Neural crest cell (in vitro differentiated cells): ENCODE data around the gene TTC27. TPM values are rescaled to one million over a fixed set of nuclear protein-coding genes. Genes with fewer than 3 reads are reported as not detected.

Experiments
- DNase-seq: peaks from one replicate; pipeline ENCODE4 v3.0.0; 2021; ENCODE audit warnings: low read depth, mixed read lengths, low spot score
- H3K27ac Mint-ChIP-seq: one replicate; pipeline ENCODE4 v1.8.0; 2021; ENCODE audit warnings: mild to moderate bottlenecking, mixed read lengths; ENCODE audit not compliant: unreplicated experiment
- H3K27me3 Mint-ChIP-seq: 2 replicates; pipeline ENCODE4 v1.8.0; 2021; ENCODE audit warnings: low read depth, mild to moderate bottlenecking, mixed read lengths
- H3K36me3 Mint-ChIP-seq: 2 replicates; pipeline ENCODE4 v1.8.0; 2021; ENCODE audit warnings: low read depth, mild to moderate bottlenecking, mixed read lengths
- H3K4me1 Mint-ChIP-seq: 2 replicates; pipeline ENCODE4 v1.8.0; 2021; ENCODE audit warnings: mixed read lengths
- H3K4me3 Mint-ChIP-seq: one replicate; pipeline ENCODE4 v1.8.0; 2021; ENCODE audit warnings: mild to moderate bottlenecking, mixed read lengths
- H3K9me3 Mint-ChIP-seq: 2 replicates; pipeline ENCODE4 v1.8.0; 2021; ENCODE audit warnings: mixed read lengths
- total RNA-seq: library from RNA; stranded (reverse); gene quantifications from 2 replicates; pipeline ENCODE4 v1.2.1, GENCODE V29; 2021
- TF ChIP-seq, protein P1 (sequence below): fragments of 200-600 bp; sonication (generic); conservative IDR thresholded peaks from 2 replicates; pipeline ENCODE4 v1.5.0; 2021; ENCODE audit warnings: antibody characterized with exemption, mild to moderate bottlenecking

Gene TTC27
- total RNA-seq, 1 donor from 2014 or later, result 16.5 TPM

- DNase-seq, result no peak
- Mint-ChIP-seq H3K36me3 (peaks cover 5% of the 10 kb centered on the region), H3K27me3 (no peaks in the 10 kb centered on the region), H3K9me3 (no peaks in the 10 kb centered on the region), H3K4me1 (no peaks in the 10 kb centered on the region), H3K27ac (no peak overlapping the region), H3K4me3 (no peak overlapping the region)
- TF ChIP-seq, protein P1, sequence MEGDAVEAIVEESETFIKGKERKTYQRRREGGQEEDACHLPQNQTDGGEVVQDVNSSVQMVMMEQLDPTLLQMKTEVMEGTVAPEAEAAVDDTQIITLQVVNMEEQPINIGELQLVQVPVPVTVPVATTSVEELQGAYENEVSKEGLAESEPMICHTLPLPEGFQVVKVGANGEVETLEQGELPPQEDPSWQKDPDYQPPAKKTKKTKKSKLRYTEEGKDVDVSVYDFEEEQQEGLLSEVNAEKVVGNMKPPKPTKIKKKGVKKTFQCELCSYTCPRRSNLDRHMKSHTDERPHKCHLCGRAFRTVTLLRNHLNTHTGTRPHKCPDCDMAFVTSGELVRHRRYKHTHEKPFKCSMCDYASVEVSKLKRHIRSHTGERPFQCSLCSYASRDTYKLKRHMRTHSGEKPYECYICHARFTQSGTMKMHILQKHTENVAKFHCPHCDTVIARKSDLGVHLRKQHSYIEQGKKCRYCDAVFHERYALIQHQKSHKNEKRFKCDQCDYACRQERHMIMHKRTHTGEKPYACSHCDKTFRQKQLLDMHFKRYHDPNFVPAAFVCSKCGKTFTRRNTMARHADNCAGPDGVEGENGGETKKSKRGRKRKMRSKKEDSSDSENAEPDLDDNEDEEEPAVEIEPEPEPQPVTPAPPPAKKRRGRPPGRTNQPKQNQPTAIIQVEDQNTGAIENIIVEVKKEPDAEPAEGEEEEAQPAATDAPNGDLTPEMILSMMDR, result no peak
These were observed 40.4 kb downstream of the TTC27 start for GRCh38 chr2:32668254-32668653.

DNA sequence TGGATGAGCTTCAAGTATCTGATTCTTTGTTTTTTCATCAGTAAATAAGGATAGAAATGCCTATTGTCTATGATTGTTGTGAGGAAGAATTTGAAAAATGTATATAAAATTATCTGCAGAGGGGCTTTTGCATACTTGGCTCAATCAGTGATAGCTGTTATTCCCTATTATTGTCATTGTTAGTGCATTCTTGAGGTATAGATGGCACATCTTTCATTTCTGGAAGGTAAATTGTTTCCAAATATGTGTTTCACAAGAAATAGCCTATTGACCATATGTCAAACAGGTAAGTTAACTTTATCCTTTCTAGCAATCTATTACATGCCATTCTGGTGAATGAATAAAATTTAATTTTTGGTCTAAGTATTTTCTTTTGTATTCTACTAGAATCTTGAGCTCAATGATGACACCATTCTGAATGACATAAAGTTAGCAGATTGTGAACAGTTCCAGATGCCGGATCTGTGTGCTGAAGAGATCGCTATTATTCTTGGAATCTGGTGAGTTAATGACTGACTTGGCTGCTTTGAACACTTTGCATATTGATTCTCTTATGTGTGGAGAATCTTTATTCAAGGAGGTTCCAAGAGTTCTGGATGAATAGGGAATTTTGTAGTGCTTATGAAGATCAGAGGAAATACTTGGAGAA lies 44.2 kb downstream of the TTC27 start:
- TF ChIP-seq, protein P1, result no peak
- no peaks in the 10 kb centered on the region for H3K27me3 Mint-ChIP-seq
- no peak overlapping the region for H3K4me3 Mint-ChIP-seq
- no peak for DNase-seq
- H3K9me3 Mint-ChIP-seq, result no peaks in the 10 kb centered on the region
- H3K36me3 Mint-ChIP-seq, result peaks cover 8% of the 10 kb centered on the region
- no peak overlapping the region for H3K27ac Mint-ChIP-seq
- H3K4me1 Mint-ChIP-seq, result no peaks in the 10 kb centered on the region

DNA sequence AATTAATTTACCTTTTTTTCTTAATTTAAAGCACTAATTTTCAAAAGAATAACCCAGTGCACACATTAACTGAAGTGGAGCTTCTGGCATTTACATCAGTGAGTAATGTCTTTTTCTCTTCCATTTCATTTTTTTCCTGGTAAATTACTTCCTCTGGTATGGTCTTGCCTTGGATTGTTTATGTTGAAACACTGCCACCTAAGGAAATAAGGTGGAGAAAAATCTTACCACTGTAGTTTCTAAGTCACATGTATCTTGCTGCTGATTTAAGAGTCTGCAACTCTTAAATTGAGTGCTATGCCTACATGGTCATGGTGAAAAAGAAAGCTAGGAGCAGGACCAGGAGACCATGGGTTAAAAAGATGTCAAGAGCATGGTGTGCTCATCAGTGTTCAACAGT lies 51.0 kb downstream of the TTC27 start:
- Mint-ChIP-seq H3K27me3 (no peaks in the 10 kb centered on the region), H3K27ac (no peak overlapping the region), H3K4me1 (no peaks in the 10 kb centered on the region), H3K4me3 (no peak overlapping the region), H3K36me3 (peaks cover 8% of the 10 kb centered on the region), H3K9me3 (no peaks in the 10 kb centered on the region)
- TF ChIP-seq, protein P1, result no peak
- no peak for DNase-seq

GRCh38 chr2:32680942-32681341 lies 53.1 kb downstream of the TTC27 start:
- TF ChIP-seq, protein P1, result no peak
- Mint-ChIP-seq H3K27me3 (no peaks in the 10 kb centered on the region), H3K36me3 (peaks cover 3% of the 10 kb centered on the region), H3K4me3 (no peak overlapping the region), H3K4me1 (no peaks in the 10 kb centered on the region), H3K9me3 (no peaks in the 10 kb centered on the region), H3K27ac (no peak overlapping the region)
- no peak for DNase-seq

DNA sequence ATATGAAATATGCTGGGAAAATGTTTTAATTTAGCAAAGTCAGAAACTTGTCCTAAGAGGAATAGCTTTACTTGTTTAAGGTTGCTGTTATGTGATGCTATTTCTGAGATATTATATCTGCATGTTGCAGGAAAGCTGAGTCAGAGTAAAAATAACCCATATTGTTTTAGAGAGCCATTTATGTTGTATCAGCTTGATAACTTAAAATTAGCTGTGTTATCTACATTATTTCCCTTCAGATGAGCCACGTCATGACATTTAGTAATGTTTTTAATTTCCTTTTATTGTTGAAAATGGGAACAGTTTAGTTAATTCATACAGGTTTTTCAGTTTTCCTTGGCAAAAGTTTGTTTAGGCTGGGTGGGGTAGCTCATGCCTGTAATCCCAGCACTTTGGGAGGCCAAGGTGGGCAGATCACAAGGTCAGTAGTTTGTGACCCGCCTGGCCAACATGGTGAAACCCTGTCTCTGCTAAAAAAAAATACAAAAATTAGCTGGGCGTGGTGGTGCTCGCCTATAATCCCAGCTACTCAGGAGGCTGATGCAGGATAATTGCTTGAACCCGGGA lies 55.8 kb downstream of the TTC27 start:
- Mint-ChIP-seq H3K4me3 (no peak overlapping the region), H3K36me3 (peaks cover 3% of the 10 kb centered on the region), H3K27me3 (no peaks in the 10 kb centered on the region), H3K27ac (no peak overlapping the region), H3K9me3 (no peaks in the 10 kb centered on the region), H3K4me1 (no peaks in the 10 kb centered on the region)
- DNase-seq, result no peak
- TF ChIP-seq, protein P1, result no peak
